ENCODE measurements around the gene ADTRP.

The ADTRP gene

GRCh38 chr6:11722805-11723631, 55.6 kb downstream of the ADTRP start:
- TF ChIP-seq EZH2phosphoT487 (conservative IDR thresholded peaks at IDR 0.05; ENCODE audit: low read length) (no peak), CTCF (IDR thresholded peaks at IDR 0.05; ENCODE audit: insufficient read depth, low read length, poor library complexity, severe bottlenecking) (no peak)
- H3K27me3 ChIP-seq (ENCODE audit: low read length) = no peaks in the 10 kb centered on the region
- H3K4me2 ChIP-seq (ENCODE audit: low read depth, low read length, poor library complexity, severe bottlenecking) = no peak overlapping the region
- no peaks in the 10 kb centered on the region for H3F3A ChIP-seq (ENCODE audit: insufficient read depth)
- no peaks in the 10 kb centered on the region for H3K36me3 ChIP-seq (ENCODE audit: low read length)
- H3K4me3 ChIP-seq (ENCODE audit: insufficient read depth, low read length, poor library complexity, severe bottlenecking) = no peak overlapping the region
- no peaks in the 10 kb centered on the region for H3K9me3 ChIP-seq (ENCODE audit: insufficient read depth, low read length)
- no peak overlapping the region for H3K27ac ChIP-seq (ENCODE audit: low read depth, low read length)
- H3K9ac ChIP-seq (ENCODE audit: low read length) = no peak overlapping the region
- H3K9me2 ChIP-seq (replicated peaks; ENCODE audit: insufficient read depth, low read length) = no peaks in the 10 kb centered on the region
- H2AFZ ChIP-seq (ENCODE audit: low read depth, low read length, severe bottlenecking) = no peak overlapping the region
- H4K20me1 ChIP-seq (ENCODE audit: low read depth, low read length) = no peaks in the 10 kb centered on the region
- no peaks in the 10 kb centered on the region for H3K79me2 ChIP-seq (ENCODE audit: insufficient read depth, low read length)

- Histone ChIP-seq H3K4me2 (ENCODE audit: low read depth, low read length, poor library complexity, severe bottlenecking) (no peak overlapping the region), H3K27me3 (ENCODE audit: low read length) (no peaks in the 10 kb centered on the region), H3K4me3 (ENCODE audit: insufficient read depth, low read length, poor library complexity, severe bottlenecking) (no peak overlapping the region), H3K27ac (ENCODE audit: low read depth, low read length) (no peak overlapping the region), H3K36me3 (ENCODE audit: low read length) (no peaks in the 10 kb centered on the region), H3F3A (ENCODE audit: insufficient read depth) (no peaks in the 10 kb centered on the region), H3K79me2 (ENCODE audit: insufficient read depth, low read length) (no peaks in the 10 kb centered on the region), H3K9ac (ENCODE audit: low read length) (no peak overlapping the region), H3K9me3 (ENCODE audit: insufficient read depth, low read length) (no peaks in the 10 kb centered on the region), H3K9me2 (replicated peaks; ENCODE audit: insufficient read depth, low read length) (no peaks in the 10 kb centered on the region), H4K20me1 (ENCODE audit: low read depth, low read length) (no peaks in the 10 kb centered on the region), H2AFZ (ENCODE audit: low read depth, low read length, severe bottlenecking) (no peak overlapping the region)
- no peak for TF ChIP-seq CTCF (IDR thresholded peaks at IDR 0.05; ENCODE audit: insufficient read depth, low read length, poor library complexity, severe bottlenecking)
- no peak for TF ChIP-seq EZH2phosphoT487 (conservative IDR thresholded peaks at IDR 0.05; ENCODE audit: low read length)
These were observed 56.4 kb downstream of the ADTRP start for GRCh38 chr6:11722220-11722619.

- Histone ChIP-seq H3K36me3 (ENCODE audit: low read length) (no peaks in the 10 kb centered on the region), H3F3A (ENCODE audit: insufficient read depth) (no peaks in the 10 kb centered on the region), H3K9me2 (replicated peaks; ENCODE audit: insufficient read depth, low read length) (no peaks in the 10 kb centered on the region), H3K27me3 (ENCODE audit: low read length) (no peaks in the 10 kb centered on the region), H3K9ac (ENCODE audit: low read length) (no peak overlapping the region), H3K27ac (ENCODE audit: low read depth, low read length) (no peak overlapping the region), H4K20me1 (ENCODE audit: low read depth, low read length) (no peaks in the 10 kb centered on the region), H3K9me3 (ENCODE audit: insufficient read depth, low read length) (no peaks in the 10 kb centered on the region), H2AFZ (ENCODE audit: low read depth, low read length, severe bottlenecking) (no peak overlapping the region), H3K4me2 (ENCODE audit: low read depth, low read length, poor library complexity, severe bottlenecking) (no peak overlapping the region), H3K79me2 (ENCODE audit: insufficient read depth, low read length) (no peaks in the 10 kb centered on the region), H3K4me3 (ENCODE audit: insufficient read depth, low read length, poor library complexity, severe bottlenecking) (no peak overlapping the region)
- no peak for TF ChIP-seq CTCF (IDR thresholded peaks at IDR 0.05; ENCODE audit: insufficient read depth, low read length, poor library complexity, severe bottlenecking)
- TF ChIP-seq EZH2phosphoT487 (conservative IDR thresholded peaks at IDR 0.05; ENCODE audit: low read length) = no peak
These were observed 60.1 kb downstream of the ADTRP start for GRCh38 chr6:11718463-11718862.
